SU-DHL-6 (cell line): Measurements from ENCODE around the gene NEGR1.

Source experiments
- CTCF ChIP-seq: fragments of 200-600 bp; sonication (generic); IDR thresholded peaks from one replicate; pipeline ENCODE4 v1.5.1; 2017; ENCODE audit warnings: antibody characterized with exemption, mild to moderate bottlenecking, low read length, moderate library complexity; ENCODE audit not compliant: insufficient read depth, poor library complexity, severe bottlenecking
- EZH2phosphoT487 ChIP-seq: fragments of 200-600 bp; sonication (generic), shearing (Covaris generic); conservative IDR thresholded peaks from 2 replicates; pipeline ENCODE4 v1.6.1; 2018; ENCODE audit warnings: mild to moderate bottlenecking, antibody characterized with exemption, low read length, moderate library complexity, mixed read lengths

GRCh38 chr1:71784241-71784640, 498.1 kb downstream of the NEGR1 start:
- no peak for TF ChIP-seq CTCF
- no peak for TF ChIP-seq EZH2phosphoT487
